Measurements from ENCODE around the gene NOX5.
"Not testable (repeated sequence)": the region's sequence is repeated elsewhere in the genome, so short reads cannot be mapped to it uniquely, and the experiment has no call there.

The NOX5 gene, protein sequence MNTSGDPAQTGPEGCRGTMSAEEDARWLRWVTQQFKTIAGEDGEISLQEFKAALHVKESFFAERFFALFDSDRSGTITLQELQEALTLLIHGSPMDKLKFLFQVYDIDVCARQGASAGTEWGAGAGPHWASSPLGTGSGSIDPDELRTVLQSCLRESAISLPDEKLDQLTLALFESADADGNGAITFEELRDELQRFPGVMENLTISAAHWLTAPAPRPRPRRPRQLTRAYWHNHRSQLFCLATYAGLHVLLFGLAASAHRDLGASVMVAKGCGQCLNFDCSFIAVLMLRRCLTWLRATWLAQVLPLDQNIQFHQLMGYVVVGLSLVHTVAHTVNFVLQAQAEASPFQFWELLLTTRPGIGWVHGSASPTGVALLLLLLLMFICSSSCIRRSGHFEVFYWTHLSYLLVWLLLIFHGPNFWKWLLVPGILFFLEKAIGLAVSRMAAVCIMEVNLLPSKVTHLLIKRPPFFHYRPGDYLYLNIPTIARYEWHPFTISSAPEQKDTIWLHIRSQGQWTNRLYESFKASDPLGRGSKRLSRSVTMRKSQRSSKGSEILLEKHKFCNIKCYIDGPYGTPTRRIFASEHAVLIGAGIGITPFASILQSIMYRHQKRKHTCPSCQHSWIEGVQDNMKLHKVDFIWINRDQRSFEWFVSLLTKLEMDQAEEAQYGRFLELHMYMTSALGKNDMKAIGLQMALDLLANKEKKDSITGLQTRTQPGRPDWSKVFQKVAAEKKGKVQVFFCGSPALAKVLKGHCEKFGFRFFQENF

GRCh38 chr15:69014454-69014853 lies at the start of gene NOX5:
Gene NOX5 (plus strand): TSS chr15:69014695. CDS start chr15:69014736, 41 bp downstream.
- DNase-seq (ENCODE audit: low read depth): no peak

DNA sequence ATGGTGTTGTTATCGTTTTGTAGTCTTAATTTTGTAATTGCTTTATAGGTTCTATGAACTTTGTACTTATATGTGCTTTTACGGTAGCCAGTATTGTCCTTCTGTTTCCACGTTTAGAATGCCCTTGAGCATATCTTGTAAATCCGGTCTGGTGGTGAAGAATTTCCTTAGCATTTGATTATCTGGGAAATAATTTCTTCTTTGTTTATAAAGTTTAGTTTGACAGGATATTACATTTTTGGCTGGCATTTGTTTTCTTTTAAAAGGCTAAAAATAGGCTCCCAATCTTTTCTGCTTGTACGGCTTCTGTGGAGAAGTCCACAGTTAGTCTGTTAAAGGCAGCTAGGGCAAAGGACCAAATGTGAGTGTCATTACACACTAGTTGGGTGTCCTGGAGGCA lies 47.5 kb upstream of the NOX5 start:
- DNase-seq (ENCODE audit: low read depth): no peak

DNA sequence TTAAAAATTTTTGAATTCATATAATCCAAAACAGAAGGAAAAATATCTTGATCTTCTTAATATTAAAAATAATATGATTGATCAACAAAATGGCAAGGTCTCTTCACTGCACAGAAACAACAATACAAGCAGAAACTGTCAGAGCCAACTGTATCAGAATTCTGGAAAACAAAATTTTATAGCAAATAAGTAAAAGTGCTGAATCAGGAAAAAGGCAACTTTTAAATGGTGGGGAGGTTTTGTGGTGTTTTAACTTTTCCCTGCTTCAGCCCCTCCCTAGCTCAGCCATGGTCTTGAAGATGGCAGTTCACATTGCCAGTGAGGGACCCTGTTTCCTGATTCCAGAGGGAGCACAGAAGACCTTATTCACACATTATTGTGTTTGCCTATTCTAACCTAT lies 46.5 kb upstream of the NOX5 start:
- no peak for DNase-seq (ENCODE audit: low read depth)

GRCh38 chr15:68969298-68969697 lies 45.2 kb upstream of the NOX5 start:
- DNase-seq (ENCODE audit: low read depth): no peak

DNA sequence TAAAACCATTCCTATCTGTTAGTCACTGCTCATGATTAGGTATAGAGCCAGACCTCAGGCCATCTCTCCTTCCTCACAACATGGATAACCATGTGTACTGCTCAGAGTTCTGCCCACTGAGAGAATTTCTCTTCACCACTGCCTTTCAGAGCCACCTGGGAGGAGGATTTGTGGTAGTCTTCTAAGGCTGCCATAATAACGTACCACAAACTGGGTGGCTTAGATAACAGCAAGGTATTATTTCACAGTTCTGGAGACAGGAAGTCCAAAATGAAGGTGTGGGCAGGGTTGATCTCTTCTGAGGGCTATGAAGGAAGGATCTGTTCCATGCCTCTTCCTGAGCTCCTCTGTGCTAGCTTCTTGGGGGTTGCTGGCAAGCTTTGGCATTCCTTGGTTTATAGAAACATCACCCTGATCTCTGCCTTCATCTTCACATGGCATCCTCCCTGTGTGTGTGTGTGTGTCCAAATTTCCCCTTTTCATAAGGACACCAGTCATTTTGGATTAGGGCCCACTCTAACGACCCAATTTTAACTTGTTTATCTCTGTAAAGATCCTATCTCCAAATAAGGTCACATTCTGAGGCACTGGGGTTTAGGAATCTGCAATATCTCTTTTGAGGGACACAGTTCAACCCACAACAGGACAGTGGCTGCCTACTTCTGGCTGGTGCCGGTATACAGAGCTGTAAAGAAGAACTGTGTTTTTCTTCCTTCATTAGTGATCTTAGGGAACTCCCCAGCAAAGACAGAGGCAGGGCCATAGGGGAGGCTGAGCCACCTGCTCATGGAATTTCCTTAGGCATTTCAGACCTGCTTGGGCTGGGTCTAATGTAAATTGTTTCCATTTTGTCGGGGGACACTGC lies 42.1 kb upstream of the NOX5 start:
- DNase-seq (ENCODE audit: low read depth): no peak

GRCh38 chr15:68975651-68976160 lies 38.8 kb upstream of the NOX5 start:
- DNase-seq (ENCODE audit: low read depth): not testable (repeated sequence)

- DNase-seq (ENCODE audit: low read depth): not testable (repeated sequence)
Observed at GRCh38 chr15:68977426-68977825, 37.1 kb upstream of the NOX5 start.

- no peak for DNase-seq (ENCODE audit: low read depth)
Observed at GRCh38 chr15:68979006-68979405, 35.5 kb upstream of the NOX5 start.

DNA sequence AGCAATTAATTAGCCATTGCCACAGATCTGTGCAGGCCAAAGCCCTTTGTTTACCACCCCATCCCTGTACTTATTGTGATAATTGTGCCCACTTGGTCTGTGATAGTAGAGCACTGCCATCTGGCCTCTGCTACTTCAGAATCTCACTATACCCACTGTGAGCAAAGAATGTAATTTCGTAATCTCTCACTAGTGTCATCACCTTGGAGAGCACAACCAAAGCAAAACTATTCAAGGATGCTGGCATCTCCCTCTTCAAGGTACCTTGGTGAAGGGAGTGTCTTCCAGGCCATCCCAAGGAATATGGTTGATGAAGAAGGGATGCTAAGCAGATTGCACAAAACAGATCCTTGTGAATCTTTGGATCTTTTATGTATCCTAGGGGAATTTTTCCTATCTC lies 34.7 kb upstream of the NOX5 start:
- no peak for DNase-seq (ENCODE audit: low read depth)

- no peak for DNase-seq (ENCODE audit: low read depth)
Observed at GRCh38 chr15:68980786-68981185, 33.7 kb upstream of the NOX5 start.

DNA sequence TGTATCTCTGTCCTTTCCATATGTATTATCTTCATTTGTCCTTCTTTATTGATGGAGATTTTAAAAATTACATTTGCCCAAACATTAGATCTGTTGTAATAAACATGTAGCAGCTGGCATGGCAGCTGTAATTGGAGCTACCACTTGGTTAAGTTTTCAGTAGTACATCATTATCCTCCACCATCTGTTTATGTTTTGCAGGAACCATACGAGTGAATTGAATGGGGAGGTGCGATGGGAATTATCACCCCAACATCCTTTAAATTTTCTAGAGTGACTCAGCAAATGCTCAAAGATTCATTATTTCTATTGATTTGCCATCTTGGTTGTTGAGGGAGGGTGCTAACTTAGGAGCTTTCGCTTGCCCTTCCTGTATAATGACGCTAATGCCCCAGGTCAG lies 32.6 kb upstream of the NOX5 start:
- no peak for DNase-seq (ENCODE audit: low read depth)

DNA sequence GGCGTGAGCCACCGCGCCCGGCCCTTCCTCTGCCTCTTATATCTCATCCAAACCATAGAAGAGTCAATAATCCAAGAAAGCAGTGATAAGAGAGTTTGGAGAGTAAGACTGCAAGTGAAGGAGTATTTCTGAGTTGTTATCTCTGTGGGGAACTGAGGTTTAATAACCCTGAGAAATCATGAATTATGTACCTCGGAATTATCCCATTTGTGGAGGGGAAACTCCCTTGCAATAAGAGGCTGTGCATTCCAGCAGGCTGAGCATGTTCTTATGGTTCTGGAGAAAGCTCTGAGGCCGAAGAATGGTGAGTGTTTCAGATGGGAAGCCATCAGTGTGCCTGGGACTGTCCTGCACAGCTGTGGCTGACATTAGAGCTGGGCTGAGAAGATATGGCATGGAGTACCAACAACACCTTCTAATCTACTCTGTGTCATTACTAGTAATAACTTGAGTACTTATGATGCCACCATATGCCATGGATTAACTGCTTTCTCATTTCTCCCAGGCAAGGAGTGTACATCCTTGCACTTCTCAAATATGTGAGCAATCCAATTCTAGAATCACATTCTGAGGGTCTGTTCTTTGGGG lies 31.4 kb upstream of the NOX5 start:
- DNase-seq (ENCODE audit: low read depth): no peak

DNA sequence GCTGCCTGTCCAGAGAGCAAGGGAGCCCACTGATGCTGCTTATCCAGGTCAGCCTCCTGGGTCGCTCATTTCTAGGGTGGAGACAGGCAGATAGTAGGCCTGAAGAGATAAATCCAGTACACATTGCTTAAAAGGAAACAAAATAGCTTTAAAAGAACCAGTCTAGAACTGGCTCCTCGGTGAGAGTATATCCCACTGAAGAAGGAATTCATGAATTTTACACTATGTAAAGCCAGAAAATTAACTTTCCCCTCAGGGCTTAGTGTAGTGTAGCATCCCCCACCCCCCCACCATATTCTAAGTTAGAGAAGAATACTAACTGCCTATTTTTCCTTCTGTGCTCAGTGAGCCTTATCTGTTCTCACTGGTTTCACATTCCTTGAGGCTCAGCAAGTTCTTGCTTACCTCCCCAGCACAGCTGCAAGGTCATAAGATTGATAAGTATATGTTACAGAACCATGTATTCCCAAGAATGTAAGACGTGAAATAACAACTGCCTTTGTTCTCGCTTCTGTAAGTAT lies 30.5 kb upstream of the NOX5 start:
- no peak for DNase-seq (ENCODE audit: low read depth)

GRCh38 chr15:68984586-68984985 lies 29.9 kb upstream of the NOX5 start:
- no peak for DNase-seq (ENCODE audit: low read depth)

- DNase-seq (ENCODE audit: low read depth): no peak
Observed at GRCh38 chr15:68985361-68985891, 29.1 kb upstream of the NOX5 start.

DNA sequence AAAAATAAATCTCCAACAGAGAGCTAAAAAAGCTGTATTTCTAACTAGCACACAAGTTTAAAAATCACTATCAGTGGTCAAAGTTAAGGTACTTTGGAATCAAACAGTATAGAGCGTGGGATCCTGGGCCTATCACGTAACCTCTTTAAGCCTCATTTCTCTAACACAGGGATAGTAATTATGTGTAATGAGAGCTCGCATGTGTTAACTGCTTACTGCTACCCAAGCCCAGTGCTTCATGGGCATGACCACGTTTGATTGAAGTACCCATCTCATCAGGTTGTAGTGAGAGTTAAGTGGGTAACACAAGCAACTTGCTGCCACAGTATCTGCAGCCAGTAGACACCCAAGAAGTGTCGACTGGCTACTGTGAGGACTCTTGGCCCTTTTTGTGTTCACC lies 28.2 kb upstream of the NOX5 start:
- no peak for DNase-seq (ENCODE audit: low read depth)

DNA sequence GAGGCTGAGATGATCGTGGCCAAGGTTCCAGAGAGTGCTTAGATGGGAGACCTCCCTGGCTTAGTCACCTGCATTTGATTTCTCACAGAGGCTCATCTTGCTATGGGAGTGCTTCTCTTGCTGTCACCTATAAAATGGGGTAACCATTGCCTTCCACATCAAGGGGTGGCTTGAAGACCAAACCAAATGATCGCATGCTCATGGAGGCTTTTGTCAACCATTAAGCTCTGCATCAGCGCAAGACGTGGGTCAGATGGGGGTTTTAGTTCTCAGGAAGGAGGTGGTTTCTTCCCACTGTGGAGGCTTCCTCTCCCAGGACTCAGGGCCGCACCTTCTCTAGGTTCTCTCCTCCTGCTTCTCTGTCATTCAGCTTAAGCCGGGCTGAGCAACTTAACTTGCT lies 27.4 kb upstream of the NOX5 start:
- no peak for DNase-seq (ENCODE audit: low read depth)

DNA sequence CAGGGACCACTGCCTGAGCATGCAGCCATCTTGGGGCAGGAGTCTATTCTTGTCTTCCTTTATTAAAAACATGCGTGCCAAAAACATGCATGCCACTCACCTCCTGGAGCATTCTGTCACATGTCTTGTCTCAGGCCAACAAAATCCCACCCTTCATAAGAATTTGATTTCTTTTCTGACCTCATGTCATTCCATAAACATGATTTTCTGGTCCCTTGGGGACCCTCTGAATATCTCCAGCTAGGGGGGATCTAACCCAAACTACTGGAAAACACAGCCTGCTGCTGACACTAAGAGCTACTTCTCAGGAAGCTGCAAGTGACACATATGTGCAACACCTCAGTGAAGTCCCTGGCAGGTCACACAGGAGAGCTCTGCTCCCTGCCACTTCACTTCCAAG lies 26.8 kb upstream of the NOX5 start:
- no peak for DNase-seq (ENCODE audit: low read depth)

- DNase-seq (ENCODE audit: low read depth): no peak
Observed at GRCh38 chr15:68989541-68990230, 24.8 kb upstream of the NOX5 start.

GRCh38 chr15:68990231-68990991 lies 24.1 kb upstream of the NOX5 start:
- no peak for DNase-seq (ENCODE audit: low read depth)

Data from T-helper 22 cell (primary cell).